GM18507 (cell line): ENCODE results near the gene GAL3ST3.
A peak's percentile ranks its signal among the peaks of the same experiment; 100 is the strongest.
"Not testable (repeated sequence)": the region's sequence is repeated elsewhere in the genome, so short reads cannot be mapped to it uniquely, and the experiment has no call there.

Experiments
- DNase-seq: peaks from one replicate; pipeline ENCODE4 v3.0.0; 2011; ENCODE audit warnings: low read depth; ENCODE audit not compliant: insufficient read length; ENCODE audit errors: extremely low spot score
- FAIRE-seq: peaks from 2 replicates; lab custom pipeline; 2011; peaks lifted over from hg19 to GRCh38; lab: Jason Lieb, UNC

GAL3ST3 gene

GRCh38 chr11:66016793-66017177 lies 32.2 kb downstream of the GAL3ST3 start:
- FAIRE-seq: no peak
- DNase-seq: no peak

- DNase-seq: no peak
- no peak for FAIRE-seq
These were observed 32.8 kb downstream of the GAL3ST3 start for GRCh38 chr11:66015936-66016792.

GRCh38 chr11:66015454-66015881 lies 33.5 kb downstream of the GAL3ST3 start:
- DNase-seq (no peak), FAIRE-seq (no peak)

DNA sequence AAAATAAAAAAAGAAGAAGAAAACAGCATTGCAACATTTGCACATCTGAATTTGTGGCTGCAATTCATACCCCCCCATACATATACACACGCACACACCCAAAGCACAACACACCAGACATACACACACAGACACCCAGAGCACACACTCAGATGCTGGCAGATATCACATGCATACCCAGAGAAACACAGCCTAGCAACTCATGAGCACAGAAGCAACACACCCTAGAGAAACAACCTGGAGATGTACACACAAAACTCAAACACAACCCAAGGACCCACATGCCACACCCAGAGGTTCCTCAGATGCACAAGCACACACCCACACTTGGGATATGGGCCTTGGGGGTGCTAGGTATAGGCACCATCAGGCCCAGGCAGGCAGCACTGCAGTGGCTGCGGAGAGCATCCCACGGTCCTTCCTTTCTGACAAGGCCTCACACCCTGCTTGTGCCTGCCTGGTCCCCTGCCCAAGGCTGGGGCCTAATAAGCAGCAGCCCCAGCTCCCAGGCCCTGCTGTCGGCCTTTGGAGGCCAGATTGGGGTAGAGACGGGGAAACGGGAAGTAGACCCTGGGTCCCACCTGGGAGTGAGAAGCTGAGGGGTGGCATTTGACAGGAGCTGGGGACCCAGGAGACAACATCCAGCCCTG lies 34.0 kb downstream of the GAL3ST3 start:
- no peak for FAIRE-seq
- no peak for DNase-seq

- DNase-seq: no peak
- no peak for FAIRE-seq
These were observed 35.2 kb downstream of the GAL3ST3 start for GRCh38 chr11:66013762-66014100.

GRCh38 chr11:66012946-66013761 lies 35.8 kb downstream of the GAL3ST3 start:
- no peak for DNase-seq
- no peak for FAIRE-seq

DNA sequence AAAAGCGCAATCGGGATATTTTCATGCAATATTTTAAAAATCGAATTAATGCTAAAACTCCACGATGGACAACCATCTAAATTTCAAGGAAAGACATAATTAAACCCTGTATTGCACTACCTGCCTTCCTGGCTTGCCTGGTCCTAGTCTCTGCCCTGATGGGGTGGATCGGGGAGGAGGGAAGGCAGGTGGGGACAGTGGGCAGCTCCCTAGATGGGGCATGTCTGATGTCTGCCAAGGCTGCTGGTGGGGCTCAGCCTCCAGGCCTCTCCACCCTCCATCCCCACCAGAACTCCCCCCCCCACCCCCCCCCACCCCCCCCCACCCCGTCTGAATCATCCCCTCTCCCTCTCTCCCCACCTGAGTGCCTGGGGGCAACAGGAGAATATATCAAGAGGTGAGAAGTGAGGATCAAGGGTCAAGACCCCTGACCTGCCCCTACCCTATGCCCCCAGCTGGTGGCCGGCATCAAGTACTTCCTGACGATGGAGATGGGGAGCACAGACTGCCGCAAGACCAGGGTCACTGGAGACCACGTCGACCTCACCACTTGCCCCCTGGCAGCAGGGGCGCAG lies 36.5 kb downstream of the GAL3ST3 start:
- FAIRE-seq: no peak

DNA sequence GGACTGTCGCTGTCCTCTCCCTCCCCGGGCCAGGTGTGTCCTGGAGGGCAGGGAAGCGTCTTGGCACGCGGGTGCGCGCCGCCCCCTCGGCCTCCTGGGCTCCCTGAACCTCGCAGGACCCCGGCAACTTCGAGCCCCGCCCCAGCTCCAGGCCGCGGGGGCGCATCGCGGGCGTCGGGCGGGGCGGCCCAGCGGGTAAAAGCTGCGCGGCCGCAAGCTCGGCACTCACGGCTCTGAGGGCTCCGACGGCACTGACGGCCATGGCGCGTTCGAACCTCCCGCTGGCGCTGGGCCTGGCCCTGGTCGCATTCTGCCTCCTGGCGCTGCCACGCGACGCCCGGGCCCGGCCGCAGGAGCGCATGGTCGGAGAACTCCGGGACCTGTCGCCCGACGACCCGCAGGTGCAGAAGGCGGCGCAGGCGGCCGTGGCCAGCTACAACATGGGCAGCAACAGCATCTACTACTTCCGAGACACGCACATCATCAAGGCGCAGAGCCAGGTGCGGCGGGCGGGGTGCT lies 37.1 kb downstream of the GAL3ST3 start, which contains the start of gene CST6:
TSS of gene CST6 (plus strand) at position 224 of the 519 bp plus-strand sequence. CDS start at position 261, 37 bp downstream.
- FAIRE-seq (no peak), DNase-seq (no peak)

More for the DNA sequence above, 36.5 kb downstream of the GAL3ST3 start:
- DNase-seq: no peak

DNA sequence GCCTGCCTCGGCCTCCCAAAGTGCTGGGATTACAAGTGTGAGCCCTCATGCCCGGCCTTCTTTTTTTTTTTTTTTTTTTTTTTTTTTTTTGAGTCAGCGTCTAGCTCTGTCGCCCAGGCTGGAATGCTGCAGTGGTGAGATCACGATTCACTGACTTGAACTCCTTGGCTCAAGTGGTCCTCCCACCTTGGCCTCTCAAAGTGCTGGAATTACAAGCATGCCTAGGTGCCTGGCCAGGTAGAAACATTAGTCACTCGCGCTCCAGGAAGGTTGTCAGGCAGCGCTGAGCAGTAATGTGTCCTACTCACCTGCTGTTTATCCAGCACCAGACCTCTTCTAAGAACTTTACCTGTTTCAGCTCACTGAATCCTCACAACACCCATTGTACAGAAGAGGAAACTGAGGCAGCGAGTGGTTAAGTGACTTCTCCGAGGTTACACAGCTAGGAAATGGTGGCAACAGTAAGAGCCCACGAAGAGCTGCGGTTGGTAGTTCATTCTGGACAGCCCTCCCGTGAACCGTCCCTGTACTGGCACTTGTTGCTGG lies 37.6 kb downstream of the GAL3ST3 start:
- FAIRE-seq (no peak), DNase-seq (no peak)

- FAIRE-seq, DNase-seq: not testable (repeated sequence)
These were observed 38.9 kb downstream of the GAL3ST3 start for GRCh38 chr11:66010036-66010435.

GRCh38 chr11:66008468-66009101 lies 40.4 kb downstream of the GAL3ST3 start:
- no peak for DNase-seq
- no peak for FAIRE-seq

DNA sequence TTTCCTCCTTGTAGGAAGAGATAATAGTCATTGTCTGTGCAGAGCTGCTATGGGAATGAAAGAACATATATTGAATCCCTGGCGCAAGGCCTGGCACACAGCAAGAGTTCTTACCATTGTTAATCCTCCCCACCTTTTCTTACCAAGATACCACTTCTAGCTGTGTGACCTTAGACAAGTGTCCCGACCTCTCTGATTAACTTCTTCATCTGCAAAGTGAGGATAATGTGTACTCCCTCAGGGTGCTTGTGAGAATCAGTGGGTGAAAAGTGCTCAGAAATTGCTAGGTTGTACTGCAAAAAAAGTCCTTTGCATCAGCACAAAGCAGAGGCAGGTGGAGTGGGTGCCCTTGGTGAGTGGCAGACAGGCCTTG lies 40.9 kb downstream of the GAL3ST3 start:
- no peak for DNase-seq
- FAIRE-seq: no peak

DNA sequence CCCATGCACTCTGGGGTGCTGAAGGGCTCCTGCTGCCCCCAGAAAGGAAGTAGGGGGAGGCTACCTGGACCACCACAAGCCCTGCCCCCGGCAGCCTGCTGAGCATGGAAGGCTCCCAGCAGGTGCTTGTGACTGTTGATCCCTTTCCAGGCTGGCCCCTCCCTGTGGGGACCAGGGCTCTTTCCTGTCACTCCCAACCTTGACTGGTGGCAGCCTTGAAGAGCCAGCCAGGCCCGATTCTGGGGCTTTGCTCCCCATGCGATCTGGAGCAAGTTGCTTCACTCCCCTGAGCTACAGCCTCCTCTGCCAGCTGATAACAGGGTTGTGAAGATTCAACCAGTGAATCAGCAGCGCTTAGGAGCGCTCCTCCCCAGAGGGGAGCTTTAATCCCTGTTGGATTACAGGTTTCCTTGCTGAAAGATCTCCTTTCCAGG lies 41.7 kb downstream of the GAL3ST3 start:
- no peak for DNase-seq
- no peak for FAIRE-seq

- FAIRE-seq: no peak
These were observed 42.1 kb downstream of the GAL3ST3 start for GRCh38 chr11:66006891-66007176.

DNA sequence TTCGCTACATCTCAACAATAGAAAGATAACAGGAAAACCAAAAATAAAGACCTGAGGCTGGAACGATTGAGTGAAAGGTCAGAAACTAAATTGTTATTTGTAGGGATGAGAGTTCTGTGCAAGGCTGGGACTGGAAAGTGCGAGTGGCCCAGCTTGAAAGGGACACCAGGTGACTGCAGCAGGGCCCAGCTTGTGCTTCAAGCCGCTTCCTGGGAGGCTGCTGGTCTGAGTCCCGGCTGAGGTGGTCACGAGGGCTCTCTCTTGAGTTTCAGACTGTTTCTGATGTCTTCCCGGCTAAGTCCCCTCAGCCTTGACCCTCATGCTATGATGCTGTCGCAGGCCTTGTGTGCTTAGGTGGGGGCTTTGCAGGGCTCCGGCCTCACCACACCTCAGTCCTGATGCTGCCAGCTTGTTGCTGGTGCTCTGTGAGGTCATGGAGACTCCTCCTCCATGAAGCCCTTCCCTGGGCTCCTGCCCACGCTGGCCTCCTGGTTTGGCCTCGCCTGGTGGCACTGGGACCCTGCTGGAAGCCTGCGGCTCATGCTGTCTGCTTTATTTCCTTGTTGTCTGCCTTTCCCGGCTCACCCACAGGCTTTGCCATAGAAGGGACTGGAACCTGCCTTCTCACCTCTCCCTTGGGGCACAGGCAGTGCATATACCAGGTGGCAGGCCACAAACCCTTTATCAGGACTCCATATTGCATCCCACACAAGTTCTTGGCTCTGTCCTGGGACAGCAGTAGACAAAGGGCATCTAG lies 42.6 kb downstream of the GAL3ST3 start:
- no peak for FAIRE-seq
- no peak for DNase-seq

More at GRCh38 chr11:66006891-66007176, 42.1 kb downstream of the GAL3ST3 start:
- DNase-seq: no peak

GRCh38 chr11:66004186-66004585 lies 44.8 kb downstream of the GAL3ST3 start:
- FAIRE-seq (no peak), DNase-seq (no peak)

DNA sequence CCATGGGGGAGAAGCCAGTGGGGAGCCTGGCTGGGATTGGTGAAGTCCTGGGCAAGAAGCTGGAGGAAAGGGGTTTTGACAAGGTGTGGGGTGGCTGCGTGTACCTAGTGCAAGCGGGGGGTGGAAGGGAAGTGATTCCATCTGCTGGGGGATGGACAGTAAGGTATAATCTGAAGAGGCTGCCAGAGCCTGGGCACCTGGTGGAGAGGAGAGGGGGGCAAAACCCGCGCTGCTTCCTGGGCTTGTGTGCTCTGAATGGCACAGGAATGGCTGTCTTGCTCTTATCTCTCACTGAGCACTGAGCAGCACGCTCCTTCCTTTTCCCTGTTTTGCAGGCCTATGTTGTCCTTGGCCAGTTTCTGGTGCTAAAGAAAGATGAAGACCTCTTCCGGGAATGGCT lies 45.7 kb downstream of the GAL3ST3 start:
- no peak for FAIRE-seq

DNA sequence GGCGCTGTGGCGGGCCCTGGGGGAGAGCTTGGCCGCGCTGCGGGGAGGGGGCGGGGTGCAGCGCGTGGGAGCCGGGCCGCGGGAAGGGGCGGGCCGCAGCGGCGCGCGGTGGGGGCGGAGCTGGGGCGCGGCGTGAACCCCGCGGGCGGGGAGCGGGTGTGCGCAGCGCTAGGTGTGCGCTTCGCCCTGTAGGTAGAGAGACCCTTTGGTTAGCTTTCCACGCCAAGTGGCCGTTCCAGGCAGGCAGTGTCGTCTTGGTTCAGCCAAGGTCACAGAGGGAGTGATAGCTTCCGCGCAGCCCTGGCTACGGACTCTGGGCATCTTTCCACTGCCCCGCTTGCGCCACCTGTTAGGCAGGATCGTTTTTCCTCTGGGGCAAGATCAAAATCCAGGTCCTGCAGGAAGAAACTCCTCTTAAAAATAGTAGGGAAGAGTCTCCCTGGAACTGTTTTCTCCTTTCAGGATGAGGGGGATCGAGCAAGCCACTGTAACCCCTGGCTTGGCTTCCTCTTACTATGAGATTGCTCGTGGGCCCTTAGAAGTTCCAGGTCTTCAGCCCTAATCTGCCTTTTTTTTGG lies 46.2 kb downstream of the GAL3ST3 start:
- FAIRE-seq: no peak
- peak; percentile 65 for DNase-seq

More for the DNA sequence above, 45.7 kb downstream of the GAL3ST3 start:
- DNase-seq: no peak
